ENCODE results near the gene EIF4E1B.

- TF ChIP-seq CTCF (IDR thresholded peaks at IDR 0.05) (no peak), POLR2A (IDR thresholded peaks at IDR 0.05) (no peak), EP300 (IDR thresholded peaks at IDR 0.05) (no peak)
Observed at GRCh38 chr5:176644878-176645670, 14.6 kb downstream of the EIF4E1B start.

Measured in tibial nerve (tissue), 4 donors.